Measurements from ENCODE around the gene CCND2. TPM values are rescaled to one million over a fixed set of nuclear protein-coding genes. Genes with fewer than 3 reads are reported as not detected.
"Not testable (repeated sequence)": the region's sequence is repeated elsewhere in the genome, so short reads cannot be mapped to it uniquely, and the experiment has no call there.

The CCND2 gene
- total and polyA plus RNA-seq, 2 donors, result 25.3 to 203 TPM

GRCh38 chr12:4243491-4244100 is 30.0 kb upstream of the CCND2 start:
- 92% methylated on average over 39 of the region's 43 CpGs for WGBS
- DNase-seq (ENCODE audit: extremely low spot score); H3K27ac ChIP-seq (ENCODE audit: low read depth); H3K4me3 ChIP-seq (ENCODE audit: low read depth, low read length); H3K4me1 ChIP-seq (ENCODE audit: insufficient read depth); H3K36me3 ChIP-seq (ENCODE audit: insufficient read depth): not testable (repeated sequence)

DNA sequence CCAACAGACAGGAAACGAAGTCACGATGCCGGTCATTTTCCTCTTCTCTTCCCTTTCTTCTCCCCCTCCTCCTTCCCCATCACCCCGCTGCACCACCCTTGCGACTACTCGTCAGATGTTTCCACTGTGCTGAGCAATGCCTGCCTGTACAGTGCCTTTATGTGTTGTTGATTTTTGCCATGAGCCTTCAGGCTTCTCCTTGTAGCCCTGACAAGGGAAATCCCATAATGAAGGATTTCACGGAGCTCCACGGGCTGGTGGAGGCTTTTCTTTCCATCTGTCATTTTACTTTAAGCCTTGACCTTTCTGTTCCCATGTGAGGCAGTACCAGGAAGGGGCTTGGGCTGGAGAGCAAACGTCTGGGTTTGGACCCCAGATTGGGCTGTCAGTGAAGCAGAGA is 28.7 kb upstream of the CCND2 start:
- 66% methylated on average over 9 of the region's 9 CpGs for WGBS
- Histone ChIP-seq H3K27ac (ENCODE audit: low read depth) (no peak overlapping the region), H3K36me3 (ENCODE audit: insufficient read depth) (no peaks in the 10 kb centered on the region), H3K4me1 (ENCODE audit: insufficient read depth) (no peaks in the 10 kb centered on the region), H3K4me3 (ENCODE audit: low read depth, low read length) (no peak overlapping the region)
- DNase-seq (ENCODE audit: extremely low spot score), result no peak

DNA sequence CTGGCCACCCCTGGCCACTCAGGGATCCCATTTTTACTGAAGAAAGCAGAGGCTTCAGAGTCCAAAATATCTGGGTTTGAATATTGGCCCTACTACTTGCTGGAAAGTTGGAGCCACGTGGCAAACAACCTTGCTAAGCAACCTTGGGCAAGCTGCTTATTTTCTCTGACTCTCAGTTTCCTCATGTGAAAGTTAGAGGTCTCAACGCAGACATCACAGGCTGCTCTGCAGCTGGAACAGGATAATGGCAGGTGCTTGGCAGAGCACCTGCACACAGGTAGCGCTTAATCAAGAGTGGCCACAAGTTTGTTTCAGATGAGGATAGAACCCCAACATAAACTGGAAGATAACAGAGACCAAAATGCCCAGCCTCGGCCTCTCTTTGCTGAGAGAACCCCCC is 28.1 kb upstream of the CCND2 start:
- WGBS, result 84% methylated on average over 4 of the region's 4 CpGs

DNA sequence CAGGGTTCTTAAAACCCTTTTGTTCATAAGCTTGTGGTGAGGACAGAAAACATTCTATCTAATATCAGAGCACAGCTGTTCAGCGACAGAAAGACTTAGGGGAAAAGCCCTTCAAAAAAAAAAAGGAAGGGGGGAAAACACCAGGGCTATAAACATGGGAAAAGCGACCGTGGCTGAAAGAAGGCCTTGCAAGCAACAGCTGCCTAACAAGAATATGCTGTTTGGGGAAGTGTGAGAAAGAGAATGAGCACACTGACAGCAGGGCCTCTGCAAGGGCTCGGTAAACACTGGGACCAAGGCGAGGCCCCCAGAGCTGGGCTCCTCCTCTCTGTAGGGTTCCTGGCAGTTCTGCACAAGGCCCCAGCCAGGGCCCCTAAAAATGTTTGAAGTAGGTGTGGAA is 27.4 kb upstream of the CCND2 start:
- Histone ChIP-seq H3K4me3 (ENCODE audit: low read depth, low read length) (no peak overlapping the region), H3K36me3 (ENCODE audit: insufficient read depth) (no peaks in the 10 kb centered on the region), H3K4me1 (ENCODE audit: insufficient read depth) (no peaks in the 10 kb centered on the region), H3K27ac (ENCODE audit: low read depth) (no peak overlapping the region)
- 43% methylated on average over 5 of the region's 5 CpGs for WGBS
- no peak for DNase-seq (ENCODE audit: extremely low spot score)

More for the DNA sequence above, 28.1 kb upstream of the CCND2 start:
- no peak overlapping the region for H3K27ac ChIP-seq (ENCODE audit: low read depth)
- no peak overlapping the region for H3K4me3 ChIP-seq (ENCODE audit: low read depth, low read length)
- no peaks in the 10 kb centered on the region for H3K36me3 ChIP-seq (ENCODE audit: insufficient read depth)
- no peak for DNase-seq (ENCODE audit: extremely low spot score)
- no peaks in the 10 kb centered on the region for H3K4me1 ChIP-seq (ENCODE audit: insufficient read depth)

DNA sequence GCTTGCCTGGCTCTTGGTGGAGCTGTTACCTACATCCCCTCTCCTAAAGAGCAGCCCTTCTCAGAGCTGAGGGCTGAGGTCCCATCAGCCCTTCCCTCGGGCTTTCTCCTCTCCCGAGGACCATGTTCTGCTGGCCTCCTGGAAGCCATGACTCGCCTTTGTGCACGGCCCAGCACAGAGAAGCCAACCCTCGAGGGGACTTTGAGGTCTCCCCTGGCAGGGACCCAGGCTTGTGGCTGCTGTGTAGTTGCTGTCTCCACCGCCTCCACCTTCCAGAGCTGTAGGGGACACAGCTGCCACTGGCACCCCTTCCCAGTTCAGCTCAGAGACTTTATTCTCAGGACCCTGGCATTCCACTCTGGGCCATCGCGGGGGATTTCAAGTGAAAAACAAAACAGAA is 22.9 kb upstream of the CCND2 start:
- WGBS, result 78% methylated on average over 8 of the region's 8 CpGs
- no peak for DNase-seq (ENCODE audit: extremely low spot score)
- Histone ChIP-seq H3K4me3 (ENCODE audit: low read depth, low read length) (no peak overlapping the region), H3K27ac (ENCODE audit: low read depth) (no peak overlapping the region), H3K36me3 (ENCODE audit: insufficient read depth) (no peaks in the 10 kb centered on the region), H3K4me1 (ENCODE audit: insufficient read depth) (no peaks in the 10 kb centered on the region)

DNA sequence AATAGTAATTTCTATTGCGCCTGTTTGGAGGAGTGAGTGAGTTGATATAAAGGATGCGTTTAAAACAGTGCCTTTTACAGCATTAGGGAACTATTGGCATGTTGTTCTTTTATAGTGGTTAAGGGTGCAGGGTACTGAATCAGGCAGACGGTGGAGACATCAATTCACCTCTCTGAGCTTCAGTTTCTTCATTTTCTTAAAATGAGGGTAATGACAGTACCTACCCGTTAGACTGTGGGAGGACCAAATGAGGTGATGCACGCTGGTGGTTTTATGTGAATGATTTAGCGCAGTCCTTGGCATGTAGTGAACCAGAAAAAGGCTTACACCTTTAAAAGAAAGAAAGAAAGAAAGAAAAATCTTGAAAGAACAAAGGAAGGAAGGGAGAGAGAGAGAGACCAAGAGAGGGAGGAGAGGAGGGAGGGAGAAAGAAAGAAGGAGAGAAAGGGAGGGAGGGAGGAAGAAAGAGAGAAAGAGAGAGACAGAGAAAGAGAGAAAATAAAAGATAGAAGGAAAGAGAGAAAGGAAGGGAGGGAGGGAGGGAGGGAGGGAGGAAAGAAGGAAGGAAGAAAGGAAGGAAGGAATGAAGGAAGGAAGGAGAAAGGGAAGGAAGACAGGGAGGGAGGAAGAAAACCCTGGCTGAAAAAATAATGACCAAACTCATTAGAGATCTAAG is 22.2 kb upstream of the CCND2 start:
- no peak overlapping the region for H3K27ac ChIP-seq (ENCODE audit: low read depth)
- H3K4me1 ChIP-seq (ENCODE audit: insufficient read depth), result no peaks in the 10 kb centered on the region
- no peak overlapping the region for H3K4me3 ChIP-seq (ENCODE audit: low read depth, low read length)
- DNase-seq (ENCODE audit: extremely low spot score), result no peak
- WGBS, result 77% methylated on average over 6 of the region's 6 CpGs
- H3K36me3 ChIP-seq (ENCODE audit: insufficient read depth), result no peaks in the 10 kb centered on the region

GRCh38 chr12:4251967-4252366 is 21.6 kb upstream of the CCND2 start:
- no peak for DNase-seq (ENCODE audit: extremely low spot score)
- no peak overlapping the region for H3K4me3 ChIP-seq (ENCODE audit: low read depth, low read length)
- H3K4me1 ChIP-seq (ENCODE audit: insufficient read depth), result no peaks in the 10 kb centered on the region
- H3K36me3 ChIP-seq (ENCODE audit: insufficient read depth), result no peaks in the 10 kb centered on the region
- WGBS, result 89% methylated on average over 2 of the region's 2 CpGs
- no peak overlapping the region for H3K27ac ChIP-seq (ENCODE audit: low read depth)

GRCh38 chr12:4252601-4253000 is 21.0 kb upstream of the CCND2 start:
- Histone ChIP-seq H3K36me3 (ENCODE audit: insufficient read depth) (no peaks in the 10 kb centered on the region), H3K4me3 (ENCODE audit: low read depth, low read length) (no peak overlapping the region), H3K4me1 (ENCODE audit: insufficient read depth) (no peaks in the 10 kb centered on the region), H3K27ac (ENCODE audit: low read depth) (no peak overlapping the region)
- no peak for DNase-seq (ENCODE audit: extremely low spot score)
- 54% methylated on average over 5 of the region's 5 CpGs for WGBS

- DNase-seq (ENCODE audit: extremely low spot score), result no peak
- H3K4me3 ChIP-seq (ENCODE audit: low read depth, low read length), result no peak overlapping the region
- H3K27ac ChIP-seq (ENCODE audit: low read depth), result no peak overlapping the region
- no peaks in the 10 kb centered on the region for H3K36me3 ChIP-seq (ENCODE audit: insufficient read depth)
- WGBS, result 91% methylated on average over 2 of the region's 2 CpGs
- H3K4me1 ChIP-seq (ENCODE audit: insufficient read depth), result no peaks in the 10 kb centered on the region
Measured at GRCh38 chr12:4256043-4256826, 17.3 kb upstream of the CCND2 start.

DNA sequence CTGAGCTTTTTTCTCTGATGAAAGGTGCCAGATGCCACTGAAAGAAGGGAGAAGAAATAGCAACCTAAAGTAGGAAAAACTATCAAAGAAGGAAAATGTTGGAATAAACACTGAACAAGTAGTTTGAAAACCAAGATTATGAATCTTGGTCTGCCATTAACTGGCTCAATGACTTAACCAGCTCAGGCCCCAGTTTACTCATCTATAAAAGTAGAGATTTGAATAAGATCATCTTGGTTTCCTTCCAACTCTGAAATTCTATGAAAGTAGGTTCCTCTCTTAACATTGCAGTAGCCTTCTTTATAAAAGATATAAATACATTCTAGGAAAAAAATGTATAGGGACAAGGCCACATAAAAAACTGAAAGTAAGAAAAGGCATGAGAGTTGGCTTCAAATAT is 16.1 kb upstream of the CCND2 start:
- Histone ChIP-seq H3K4me1 (ENCODE audit: insufficient read depth) (no peaks in the 10 kb centered on the region), H3K4me3 (ENCODE audit: low read depth, low read length) (no peak overlapping the region), H3K27ac (ENCODE audit: low read depth) (no peak overlapping the region), H3K36me3 (ENCODE audit: insufficient read depth) (no peaks in the 10 kb centered on the region)
- DNase-seq (ENCODE audit: extremely low spot score), result no peak

DNA sequence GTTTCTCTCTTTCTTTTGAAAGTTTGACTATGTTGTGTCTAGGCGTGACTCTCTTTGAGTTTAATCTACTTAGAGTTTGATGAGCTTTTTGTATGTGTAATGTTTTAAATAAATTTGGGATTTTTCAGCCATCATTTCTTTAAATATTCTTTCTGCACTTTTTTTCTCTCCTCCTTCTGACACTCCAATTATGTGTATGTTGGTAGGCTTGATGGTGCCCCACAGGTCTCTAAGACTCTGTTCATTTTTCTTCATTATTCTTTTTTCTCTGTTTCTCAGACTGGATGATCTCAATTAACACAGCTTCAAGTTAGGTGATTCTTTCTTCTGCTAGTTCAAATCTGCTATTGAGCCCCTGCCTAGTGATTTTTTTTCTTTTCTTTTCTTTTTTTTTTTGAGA is 14.5 kb upstream of the CCND2 start:
- Histone ChIP-seq H3K36me3 (ENCODE audit: insufficient read depth) (no peaks in the 10 kb centered on the region), H3K4me1 (ENCODE audit: insufficient read depth) (no peaks in the 10 kb centered on the region), H3K27ac (ENCODE audit: low read depth) (no peak overlapping the region), H3K4me3 (ENCODE audit: low read depth, low read length) (no peak overlapping the region)
- no peak for DNase-seq (ENCODE audit: extremely low spot score)
- WGBS, result 96% methylated on average over 1 of the region's 1 CpG

DNA sequence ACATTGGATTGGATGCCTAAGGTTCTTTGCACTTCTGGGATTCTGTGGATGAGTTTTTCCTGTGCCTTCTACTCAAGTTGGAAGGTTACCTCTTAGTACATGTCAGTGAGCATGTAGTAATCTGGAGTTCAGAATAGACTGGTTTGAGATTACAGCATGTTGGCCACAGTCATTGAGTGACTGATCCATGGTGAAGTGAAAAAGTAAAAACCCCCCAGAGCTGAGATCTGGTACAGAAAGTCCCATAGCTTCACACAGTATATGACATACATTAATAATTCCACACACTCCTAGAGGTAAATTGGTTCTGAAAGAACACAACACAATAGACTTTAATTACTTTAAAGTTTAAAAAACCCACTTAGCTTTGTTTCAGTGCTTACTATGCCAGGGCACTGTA is 11.9 kb upstream of the CCND2 start:
- Histone ChIP-seq H3K27ac (ENCODE audit: low read depth) (no peak overlapping the region), H3K4me3 (ENCODE audit: low read depth, low read length) (no peak overlapping the region), H3K4me1 (ENCODE audit: insufficient read depth) (no peaks in the 10 kb centered on the region), H3K36me3 (ENCODE audit: insufficient read depth) (no peaks in the 10 kb centered on the region)
- DNase-seq (ENCODE audit: extremely low spot score), result no peak

DNA sequence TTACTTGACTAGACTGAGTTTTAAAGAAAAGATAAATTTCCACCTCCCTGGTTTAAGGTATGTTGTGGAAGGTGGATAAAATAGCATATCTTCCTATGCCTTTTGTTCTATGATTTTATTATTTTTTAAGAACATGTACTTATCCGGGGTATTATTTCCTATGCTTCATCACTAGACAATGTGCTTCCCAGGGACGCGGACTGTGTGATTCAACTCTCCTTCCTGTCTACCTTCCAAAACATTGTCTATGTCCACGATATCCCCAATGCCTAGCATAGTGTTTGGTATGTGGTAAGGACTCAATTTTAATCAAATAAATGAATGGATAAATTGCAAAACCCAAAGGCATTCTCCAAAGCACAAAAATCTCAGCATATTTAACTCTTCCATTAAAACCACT is 8.3 kb upstream of the CCND2 start:
- Histone ChIP-seq H3K36me3 (ENCODE audit: insufficient read depth) (no peaks in the 10 kb centered on the region), H3K4me3 (ENCODE audit: low read depth, low read length) (no peak overlapping the region), H3K4me1 (ENCODE audit: insufficient read depth) (no peaks in the 10 kb centered on the region), H3K27ac (ENCODE audit: low read depth) (no peak overlapping the region)
- no peak for DNase-seq (ENCODE audit: extremely low spot score)
- WGBS, result 84% methylated on average over 4 of the region's 4 CpGs

DNA sequence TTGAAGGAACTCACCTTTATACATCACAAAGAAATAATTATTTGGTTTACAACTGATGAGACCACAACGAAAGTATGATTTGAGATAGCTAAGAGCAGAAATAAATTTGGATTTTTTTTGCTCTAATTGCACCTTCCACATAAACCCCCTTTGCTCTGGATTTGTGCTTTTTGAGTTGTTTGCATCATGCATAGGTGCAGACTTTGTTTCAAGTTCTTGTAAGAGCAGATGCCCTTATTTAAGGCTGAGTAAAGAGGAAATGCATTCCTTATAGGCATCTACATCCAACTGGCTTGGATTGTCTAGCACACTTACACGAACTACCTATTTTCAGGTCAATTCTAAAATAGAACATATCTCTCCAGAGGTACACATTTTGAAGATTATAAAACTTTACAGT is 6.6 kb upstream of the CCND2 start:
- no peak overlapping the region for H3K4me3 ChIP-seq (ENCODE audit: low read depth, low read length)
- H3K36me3 ChIP-seq (ENCODE audit: insufficient read depth), result no peaks in the 10 kb centered on the region
- no peak for DNase-seq (ENCODE audit: extremely low spot score)
- 93% methylated on average over 2 of the region's 2 CpGs for WGBS
- no peaks in the 10 kb centered on the region for H3K4me1 ChIP-seq (ENCODE audit: insufficient read depth)
- no peak overlapping the region for H3K27ac ChIP-seq (ENCODE audit: low read depth)

Measured in urinary bladder (tissue), 4 donors.